GM23338 (cell line): Measurements from ENCODE around the gene ADSL. TPM values are rescaled to one million over a fixed set of nuclear protein-coding genes. Genes with fewer than 3 reads are reported as not detected.

Experiments
- ATAC-seq: fragments of 200-7000 bp; cut with Tn5 transposase; 3 replicates; pipeline ENCODE4 v1.9.1; 2020
- DNase-seq: peaks from one replicate; pipeline ENCODE4 v3.0.0-alpha.2; 2015; ENCODE audit warnings: low spot score
- H2AFZ ChIP-seq: fragments of 200-600 bp; sonication (generic); 2 replicates; pipeline ENCODE4 v1.8.0; 2016; ENCODE audit warnings: antibody characterized with exemption, mild to moderate bottlenecking, moderate library complexity
- H3F3A ChIP-seq: fragments of 200-600 bp; sonication (generic); replicated peaks from 2 replicates; pipeline ENCODE4 v1.8.0; 2017; ENCODE audit warnings: antibody characterized with exemption, mixed run types, low read depth
- H3K27ac ChIP-seq: fragments of 200-600 bp; sonication (generic); 2 replicates; pipeline ENCODE4 v1.6.1; 2016; ENCODE audit warnings: low read depth
- H3K27me3 ChIP-seq: fragments of 200-600 bp; sonication (generic); 2 replicates; pipeline ENCODE4 v1.8.0; 2016; ENCODE audit warnings: mild to moderate bottlenecking, mixed run types, moderate library complexity; ENCODE audit not compliant: insufficient read depth
- H3K36me3 ChIP-seq: fragments of 200-600 bp; sonication (generic); 2 replicates; pipeline ENCODE4 v1.8.0; 2016; ENCODE audit warnings: mild to moderate bottlenecking; ENCODE audit not compliant: insufficient read depth
- H3K4me1 ChIP-seq: fragments of 200-600 bp; sonication (generic); 2 replicates; pipeline ENCODE4 v1.8.0; 2016; ENCODE audit warnings: mild to moderate bottlenecking, moderate library complexity; ENCODE audit not compliant: insufficient read depth
- H3K4me2 ChIP-seq: fragments of 200-600 bp; sonication (generic); 2 replicates; pipeline ENCODE4 v1.7.1; 2017; ENCODE audit warnings: mixed run types
- H3K4me3 ChIP-seq: fragments of 200-600 bp; sonication (generic); 2 replicates; pipeline ENCODE4 v1.6.1; 2016; ENCODE audit warnings: mixed run types
- H3K79me2 ChIP-seq: fragments of 200-600 bp; sonication (generic); replicated peaks from 2 replicates; pipeline ENCODE4 v1.8.0; 2017; ENCODE audit warnings: mild to moderate bottlenecking; ENCODE audit not compliant: insufficient read depth
- H3K9me2 ChIP-seq: fragments of 200-600 bp; sonication (generic); 2 replicates; pipeline ENCODE4 v1.8.0; 2017; ENCODE audit not compliant: insufficient read depth
- H4K20me1 ChIP-seq: fragments of 200-600 bp; sonication (generic); replicated peaks from 2 replicates; pipeline ENCODE4 v1.8.0; 2017; ENCODE audit warnings: mild to moderate bottlenecking; ENCODE audit not compliant: insufficient read depth
- H3K27ac Mint-ChIP-seq: 2 replicates; pipeline ENCODE4 v1.8.0; 2020; ENCODE audit warnings: inconsistent platforms, mild to moderate bottlenecking, moderate library complexity, mixed read lengths
- H3K27me3 Mint-ChIP-seq: 3 replicates; pipeline ENCODE4 v1.8.0; 2022; ENCODE audit warnings: low read depth, mild to moderate bottlenecking, moderate library complexity, mixed read lengths, inconsistent platforms; ENCODE audit not compliant: insufficient read depth, poor library complexity
- H3K36me3 Mint-ChIP-seq: 3 replicates; pipeline ENCODE4 v1.8.0; 2021; ENCODE audit warnings: low read depth, mild to moderate bottlenecking, inconsistent platforms, moderate library complexity, mixed read lengths
- H3K4me1 Mint-ChIP-seq: 3 replicates; pipeline ENCODE4 v1.8.0; 2020; ENCODE audit warnings: mild to moderate bottlenecking, inconsistent platforms, mixed read lengths
- H3K4me3 Mint-ChIP-seq: 3 replicates; pipeline ENCODE4 v1.8.0; 2021; ENCODE audit warnings: moderate library complexity, mild to moderate bottlenecking, inconsistent platforms, mixed read lengths
- H3K9me3 Mint-ChIP-seq: 3 replicates; pipeline ENCODE4 v1.8.0; 2020; ENCODE audit warnings: moderate library complexity, mild to moderate bottlenecking, inconsistent platforms, mixed read lengths
- CREB1 ChIP-seq: fragments of 250-450 bp; sonication (Bioruptor Pico); IDR thresholded peaks from 2 replicates; pipeline ENCODE4 v1.5.0; 2020; ENCODE audit warnings: low read depth, mild to moderate bottlenecking, moderate library complexity
- CTCF ChIP-seq, 2 experiments: fragments of 200-600 bp in 1 of 2; sonication (generic) in 1 of 2; conservative IDR thresholded peaks; 2 replicates each; pipeline versions ENCODE4 v1.5.1 to v1.6.1; 2016 to 2017; ENCODE audit warnings: antibody characterized with exemption in 2 of 2, low read depth in 2 of 2, mild to moderate bottlenecking in 2 of 2, moderate library complexity in 1 of 2
- ETS1 ChIP-seq: IDR thresholded peaks from 2 replicates; pipeline ENCODE4 v1.6.1; 2016; ENCODE audit warnings: antibody characterized with exemption
- EZH2 ChIP-seq: fragments of 200-600 bp; sonication (generic); IDR thresholded peaks from one replicate; pipeline ENCODE4 v1.8.0; 2017; ENCODE audit warnings: antibody characterized with exemption, mild to moderate bottlenecking, low read depth; ENCODE audit not compliant: unreplicated experiment
- EZH2phosphoT487 ChIP-seq: fragments of 200-600 bp; sonication (generic); IDR thresholded peaks from one replicate; pipeline ENCODE4 v1.8.1; 2018; ENCODE audit warnings: antibody characterized with exemption; ENCODE audit not compliant: unreplicated experiment
- JUNB ChIP-seq: IDR thresholded peaks from one replicate; pipeline ENCODE4 v1.6.1; 2016; ENCODE audit warnings: antibody characterized with exemption; ENCODE audit not compliant: unreplicated experiment
- NANOG ChIP-seq: IDR thresholded peaks from 2 replicates; pipeline ENCODE4 v1.6.1; 2016; ENCODE audit warnings: antibody characterized with exemption, borderline replicate concordance
- POLR2AphosphoS5 ChIP-seq: IDR thresholded peaks from 2 replicates; pipeline ENCODE4 v1.6.1; 2016; ENCODE audit warnings: antibody characterized with exemption, low read depth
- REST ChIP-seq: IDR thresholded peaks from one replicate; pipeline ENCODE4 v1.6.1; 2018; ENCODE audit warnings: antibody characterized with exemption; ENCODE audit not compliant: unreplicated experiment
- STAT1 ChIP-seq: IDR thresholded peaks from one replicate; pipeline ENCODE4 v1.6.1; 2016; ENCODE audit warnings: antibody characterized with exemption; ENCODE audit not compliant: unreplicated experiment
- ZNF114 ChIP-seq: fragments of 250-450 bp; sonication (Bioruptor Pico); IDR thresholded peaks from 2 replicates; pipeline ENCODE4 v1.5.0; 2020; ENCODE audit warnings: mild to moderate bottlenecking, moderate library complexity
- ZNF331 ChIP-seq: fragments of 250-450 bp; sonication (Bioruptor Pico); IDR thresholded peaks from 2 replicates; pipeline ENCODE4 v1.5.0; 2020; ENCODE audit warnings: low read depth, mild to moderate bottlenecking, moderate library complexity
- ZNF462 ChIP-seq: fragments of 250-450 bp; sonication (Bioruptor Pico); IDR thresholded peaks from 2 replicates; pipeline ENCODE4 v1.5.0; 2020; ENCODE audit warnings: mild to moderate bottlenecking, moderate library complexity
- polyA plus RNA-seq: library from polyadenylated mRNA; unstranded; fragments of >200 nt; fragmentation: Nextera tagmentation; extraction: Ambion mirVana; gene quantifications from 2 replicates; pipeline ENCODE4 v1.2.1, GENCODE V29; 2016
- total RNA-seq: library from RNA; depleted of rRNA; stranded (reverse); fragments of >200 nt; shearing (Covaris generic); gene quantifications from 2 replicates; pipeline ENCODE4 v1.2.3, GENCODE V29; 2014

Gene ADSL
- total and polyA plus RNA-seq, 2 experiments from 2014 or later, result 120 to 232 TPM

- ATAC-seq (no peak), DNase-seq (no peak)
- H3K27me3 ChIP-seq, result no peaks in the 10 kb centered on the region
- Mint-ChIP-seq H3K36me3 (peaks cover 27% of the 10 kb centered on the region), H3K27me3 (peaks cover 2% of the 10 kb centered on the region), H3K4me1 (no peaks in the 10 kb centered on the region; the same call in 2 of the 3 replicates), H3K27ac (peak overlapping the region; percentile 25), H3K9me3 (no peaks in the 10 kb centered on the region), H3K4me3 (no peak overlapping the region)
- H3K27ac ChIP-seq, result no peak overlapping the region
- H3K4me1 ChIP-seq, result no peaks in the 10 kb centered on the region
- H3K4me3 ChIP-seq, result no peak overlapping the region
- no peak overlapping the region for H2AFZ ChIP-seq
- no peaks in the 10 kb centered on the region for H3K79me2 ChIP-seq
- H4K20me1 ChIP-seq, result no peaks in the 10 kb centered on the region
- no peaks in the 10 kb centered on the region for H3K9me2 ChIP-seq
- TF ChIP-seq REST (no peak), ETS1 (no peak), ZNF462 (CRISPR knock-in tag) (no peak), EZH2 (no peak), EZH2phosphoT487 (no peak), JUNB (no peak), CTCF (conservative IDR thresholded peaks at IDR 0.05; ENCODE audit: low read depth in 2 of 2) (no peak), CREB1 (CRISPR knock-in tag) (no peak), ZNF114 (CRISPR knock-in tag) (no peak), POLR2AphosphoS5 (no peak), NANOG (no peak), STAT1 (no peak), ZNF331 (CRISPR knock-in tag) (no peak)
- no peaks in the 10 kb centered on the region; the same call in 1 of the 2 replicates for H3K36me3 ChIP-seq
- H3F3A ChIP-seq, result no peaks in the 10 kb centered on the region
- no peak overlapping the region for H3K4me2 ChIP-seq
Observed at GRCh38 chr22:40426594-40427333, 80.5 kb downstream of the ADSL start.
